Brain microvascular endothelial cell (primary cell): Measurements from ENCODE around the gene RBM25.

ENCODE experiments used
- DNase-seq: peaks from one replicate; pipeline ENCODE4 v3.0.0-alpha.2; 2020
- H3K27ac ChIP-seq: fragments of 250-450 bp; sonication (Bioruptor Pico); 2 replicates; pipeline ENCODE4 v1.5.1; 2020; ENCODE audit warnings: mild to moderate bottlenecking, moderate library complexity
- H3K27me3 ChIP-seq: fragments of 250-450 bp; sonication (Bioruptor Pico); replicated peaks from 2 replicates; pipeline ENCODE4 v1.5.1; 2020; ENCODE audit warnings: mild to moderate bottlenecking
- H3K36me3 ChIP-seq: fragments of 250-450 bp; sonication (Bioruptor Pico); replicated peaks from 2 replicates; pipeline ENCODE4 v1.5.1; 2020; ENCODE audit warnings: mild to moderate bottlenecking
- H3K4me3 ChIP-seq: 2 replicates; pipeline ENCODE4 v1.5.1; 2011; ENCODE audit warnings: low read depth, mild to moderate bottlenecking, control low read depth, low read length, moderate library complexity
- in situ Hi-C: cut with HindIII; loops from 2 replicates; pipeline ENCODE4 v1.10.0; 2017; ENCODE audit warnings: low sequenced_read_pairs, low pct_ligation_motif_present
- TF ChIP-seq, protein P1 (sequence below): IDR thresholded peaks from 2 replicates; pipeline ENCODE4 v1.5.1; 2011; ENCODE audit warnings: low read depth, mild to moderate bottlenecking, moderate library complexity, low read length, control low read depth, inconsistent platforms; ENCODE audit errors: missing control alignments

Gene RBM25

DNA sequence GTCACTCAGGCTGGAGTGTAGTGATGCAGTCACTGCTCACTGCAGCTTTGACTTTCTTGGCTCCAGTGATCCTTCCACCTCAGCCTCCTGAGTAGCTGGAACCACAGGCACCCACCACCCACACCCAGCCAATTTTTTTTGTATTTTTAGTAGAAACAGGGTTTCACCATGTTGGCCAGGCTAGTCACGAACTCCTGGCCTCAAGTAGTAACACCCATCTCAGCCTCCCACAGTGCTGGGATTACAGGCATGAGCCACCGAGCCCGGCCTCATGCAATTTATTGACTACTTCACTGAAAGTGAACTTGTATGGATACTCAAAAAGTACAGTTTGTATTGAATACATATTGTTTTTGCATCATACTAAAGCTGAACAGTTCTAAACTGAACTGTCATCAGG lies 87.0 kb downstream of the RBM25 start:
- in situ Hi-C loops, result no loop called here
- no peak for DNase-seq
- H3K4me3 ChIP-seq, result no peak overlapping the region
- TF ChIP-seq, protein P1, sequence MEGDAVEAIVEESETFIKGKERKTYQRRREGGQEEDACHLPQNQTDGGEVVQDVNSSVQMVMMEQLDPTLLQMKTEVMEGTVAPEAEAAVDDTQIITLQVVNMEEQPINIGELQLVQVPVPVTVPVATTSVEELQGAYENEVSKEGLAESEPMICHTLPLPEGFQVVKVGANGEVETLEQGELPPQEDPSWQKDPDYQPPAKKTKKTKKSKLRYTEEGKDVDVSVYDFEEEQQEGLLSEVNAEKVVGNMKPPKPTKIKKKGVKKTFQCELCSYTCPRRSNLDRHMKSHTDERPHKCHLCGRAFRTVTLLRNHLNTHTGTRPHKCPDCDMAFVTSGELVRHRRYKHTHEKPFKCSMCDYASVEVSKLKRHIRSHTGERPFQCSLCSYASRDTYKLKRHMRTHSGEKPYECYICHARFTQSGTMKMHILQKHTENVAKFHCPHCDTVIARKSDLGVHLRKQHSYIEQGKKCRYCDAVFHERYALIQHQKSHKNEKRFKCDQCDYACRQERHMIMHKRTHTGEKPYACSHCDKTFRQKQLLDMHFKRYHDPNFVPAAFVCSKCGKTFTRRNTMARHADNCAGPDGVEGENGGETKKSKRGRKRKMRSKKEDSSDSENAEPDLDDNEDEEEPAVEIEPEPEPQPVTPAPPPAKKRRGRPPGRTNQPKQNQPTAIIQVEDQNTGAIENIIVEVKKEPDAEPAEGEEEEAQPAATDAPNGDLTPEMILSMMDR, result no peak
- no peak overlapping the region for H3K27ac ChIP-seq
- H3K27me3 ChIP-seq, result no peaks in the 10 kb centered on the region
- H3K36me3 ChIP-seq, result peaks cover 9% of the 10 kb centered on the region

DNA sequence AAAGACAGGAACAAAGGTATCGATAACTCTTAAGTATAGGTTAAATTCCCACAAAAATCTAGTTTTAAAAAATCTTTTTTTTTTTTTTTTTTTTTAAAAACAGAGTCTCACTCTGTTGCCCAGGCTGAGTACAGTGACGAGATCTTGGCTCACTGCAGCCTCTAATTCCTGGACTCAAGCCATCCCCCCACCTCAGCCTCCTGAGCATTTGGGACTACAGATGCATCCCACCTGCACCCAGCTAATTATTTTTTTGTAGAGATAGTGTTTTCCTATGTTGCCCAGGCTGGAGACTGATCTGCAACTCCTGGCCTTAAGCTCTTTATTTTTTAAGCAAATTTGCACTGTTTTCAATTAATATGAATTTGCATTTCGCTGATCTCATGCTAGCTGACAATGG lies 87.8 kb downstream of the RBM25 start:
- TF ChIP-seq, protein P1, result no peak
- no peaks in the 10 kb centered on the region for H3K27me3 ChIP-seq
- H3K27ac ChIP-seq, result no peak overlapping the region
- H3K4me3 ChIP-seq, result no peak overlapping the region
- no peak for DNase-seq
- peaks cover 9% of the 10 kb centered on the region for H3K36me3 ChIP-seq
- in situ Hi-C loops, result no loop called here

DNA sequence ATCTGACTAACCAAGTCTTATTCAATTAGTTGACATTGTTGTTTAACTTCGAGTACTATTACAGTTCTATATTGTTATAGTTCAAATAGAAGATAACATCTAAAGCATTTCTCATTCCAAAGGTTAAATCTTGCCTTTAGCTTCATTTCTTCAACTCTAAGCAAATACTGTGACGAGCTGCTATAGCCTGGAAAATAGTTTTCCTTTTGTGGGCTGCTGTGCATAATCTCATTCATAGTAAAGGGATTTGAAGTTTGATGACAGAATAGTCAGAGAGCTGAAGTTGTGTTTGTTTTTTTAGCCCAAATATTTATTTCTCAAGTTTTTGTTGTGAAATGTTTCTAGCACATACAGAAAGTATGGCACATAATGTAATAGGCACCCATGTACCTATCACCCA lies 91.4 kb downstream of the RBM25 start:
- no peaks in the 10 kb centered on the region for H3K27me3 ChIP-seq
- H3K4me3 ChIP-seq, result no peak overlapping the region
- DNase-seq, result no peak
- in situ Hi-C loops, result no loop called here
- H3K27ac ChIP-seq, result no peak overlapping the region
- TF ChIP-seq, protein P1, result no peak
- H3K36me3 ChIP-seq, result peaks cover 9% of the 10 kb centered on the region

DNA sequence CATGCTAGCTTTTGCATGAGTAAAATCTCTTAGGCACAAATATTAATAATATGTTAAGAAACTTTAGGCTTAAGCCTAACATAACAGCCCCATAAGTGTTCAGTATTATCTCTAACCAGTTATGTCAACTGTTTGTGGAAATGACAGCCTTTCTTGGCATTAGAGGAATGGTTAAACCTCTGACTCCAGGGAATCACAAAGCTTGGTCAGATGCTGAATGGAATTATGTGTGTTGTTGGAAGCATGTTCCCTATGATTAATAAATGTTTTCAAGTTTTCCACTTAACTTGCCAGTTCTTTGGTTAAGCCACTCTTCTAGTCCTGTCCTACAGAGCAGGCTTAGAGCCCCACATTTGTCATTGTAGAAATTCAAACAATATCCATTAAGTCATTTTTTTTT lies 94.9 kb downstream of the RBM25 start:
- TF ChIP-seq, protein P1, result no peak
- H3K4me3 ChIP-seq, result no peak overlapping the region
- no peak overlapping the region for H3K27ac ChIP-seq
- DNase-seq, result peak; percentile 63
- no peaks in the 10 kb centered on the region for H3K27me3 ChIP-seq
- H3K36me3 ChIP-seq, result peaks cover 11% of the 10 kb centered on the region
- in situ Hi-C loops, result no loop called here

DNA sequence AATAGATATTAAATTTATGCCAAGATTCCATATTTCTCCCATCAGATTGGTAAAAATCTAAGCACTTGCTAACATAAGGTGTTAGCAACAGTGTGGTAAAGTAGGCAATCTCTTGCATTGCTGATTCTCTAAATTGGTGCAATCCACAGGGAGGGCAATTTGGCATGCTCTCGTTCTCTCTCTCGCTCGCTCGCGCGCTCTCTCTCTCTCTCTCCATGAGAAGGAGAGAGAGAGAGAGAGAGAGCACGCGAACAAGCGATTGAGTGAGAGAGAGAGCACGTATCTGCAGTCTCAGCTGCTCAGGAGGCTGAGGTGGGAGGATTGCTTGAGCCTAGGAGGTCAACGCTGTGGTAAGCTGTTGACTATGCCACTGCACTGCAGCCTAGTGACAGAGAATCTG lies 103.9 kb downstream of the RBM25 start:
- Histone ChIP-seq H3K27ac (no peak overlapping the region), H3K27me3 (no peaks in the 10 kb centered on the region), H3K36me3 (peaks cover 20% of the 10 kb centered on the region), H3K4me3 (no peak overlapping the region)
- in situ Hi-C loops, result no loop called here
- no peak for DNase-seq
- TF ChIP-seq, protein P1, result no peak

DNA sequence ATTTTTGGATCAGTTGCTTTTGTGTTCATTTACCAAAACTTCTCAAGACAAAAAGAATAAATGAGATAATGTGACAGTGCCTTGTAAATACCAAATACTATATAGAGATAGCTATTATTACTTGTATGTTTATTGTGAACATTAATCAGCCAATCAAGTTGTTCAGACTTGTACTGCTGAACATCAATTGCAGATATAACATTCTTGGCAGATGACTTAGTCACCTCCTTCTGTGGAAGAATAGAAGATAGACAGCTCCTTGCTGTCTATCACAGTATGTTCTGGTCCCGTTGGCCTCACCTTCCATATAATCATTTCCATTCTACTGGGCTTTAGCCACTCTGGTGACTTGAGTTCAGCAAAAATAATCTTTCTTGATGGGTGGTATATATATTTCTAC lies 108.1 kb downstream of the RBM25 start:
- Histone ChIP-seq H3K36me3 (peaks cover 24% of the 10 kb centered on the region), H3K4me3 (no peak overlapping the region), H3K27me3 (no peaks in the 10 kb centered on the region), H3K27ac (no peak overlapping the region)
- DNase-seq, result no peak
- TF ChIP-seq, protein P1, result no peak
- in situ Hi-C loops, result no loop called here
